KBM-7 (cell line): Measurements from ENCODE around the gene OPCML.

Source experiments
- DNase-seq: peaks from one replicate; pipeline ENCODE4 v3.0.0-alpha.2; 2015
- in situ Hi-C: fragments of 300-500 bp; cut with MboI; formaldehyde crosslinking; loops from 2 replicates; pipeline ENCODE4 v1.14.3; 2020; ENCODE audit warnings: low sequenced_read_pairs, low pct_unique_long_range_greater_than_20kb, mixed read lengths

The OPCML gene

DNA sequence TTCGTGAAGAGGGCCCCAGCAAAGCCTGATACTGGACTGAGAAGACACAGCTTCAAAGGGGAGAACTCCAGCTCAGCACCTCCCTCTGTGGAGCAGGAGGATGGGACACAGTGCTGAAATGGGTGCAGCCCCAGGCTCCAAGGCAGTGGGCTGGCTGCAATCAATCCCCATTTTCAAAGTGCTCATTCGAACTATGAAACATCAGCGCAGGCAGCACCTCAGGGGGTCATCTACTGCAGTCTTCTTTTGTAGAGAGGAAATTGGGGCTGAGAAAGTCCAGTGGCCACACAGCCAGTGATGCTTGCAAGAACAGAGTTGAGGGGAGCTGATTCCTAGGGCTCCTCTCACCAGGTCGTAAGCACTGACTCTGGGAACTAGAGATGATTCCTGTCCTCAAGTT, 25.1 kb downstream of the OPCML start:
- in situ Hi-C loops, result no loop called here
- DNase-seq, result no peak

DNA sequence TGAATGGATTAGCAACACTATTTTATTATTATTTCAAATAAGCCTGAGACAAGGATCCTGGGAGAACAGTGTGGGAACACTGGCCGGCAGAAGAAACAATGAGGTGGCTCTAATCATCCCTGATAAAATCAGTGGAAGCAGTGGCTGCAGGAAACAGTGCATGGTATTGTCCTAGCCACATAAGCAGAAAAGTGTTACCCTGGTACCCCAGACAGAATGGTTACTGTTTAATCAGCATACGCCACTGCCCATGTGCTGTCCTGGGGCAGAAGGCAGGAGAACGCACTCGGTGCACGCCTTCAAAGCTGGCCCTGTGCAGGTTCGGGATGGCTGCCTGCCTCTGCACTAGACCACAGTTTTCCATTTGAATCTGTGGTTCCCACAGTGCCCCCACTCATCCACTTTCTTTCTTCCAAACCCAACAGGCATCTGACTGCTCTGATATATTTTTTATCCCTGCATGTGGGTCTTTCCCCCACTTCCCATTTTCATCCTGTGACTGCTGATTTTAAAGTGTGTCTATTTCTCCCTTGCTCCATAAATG, 25.7 kb downstream of the OPCML start:
- in situ Hi-C loops, result no loop called here
- DNase-seq, result no peak

DNA sequence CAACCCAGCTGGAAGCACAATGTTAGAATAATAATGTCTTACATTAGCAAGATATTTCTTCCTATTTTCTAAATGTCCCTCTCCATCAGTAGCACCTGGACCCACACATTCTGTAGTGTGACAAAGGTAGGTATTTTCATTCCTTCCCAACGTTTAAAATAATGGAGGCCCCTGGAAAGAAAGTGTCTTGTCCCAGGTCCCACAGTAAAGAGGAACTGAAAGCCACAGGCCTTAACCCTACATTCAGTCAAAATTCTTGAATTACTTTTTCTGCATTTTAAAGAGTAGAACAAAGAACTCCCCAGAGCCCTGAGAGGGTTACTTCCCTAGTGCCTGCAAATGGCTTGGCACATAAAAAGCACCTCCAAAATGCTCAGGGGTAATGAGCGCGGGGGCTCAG, 26.3 kb downstream of the OPCML start:
- in situ Hi-C loops, result no loop called here
- no peak for DNase-seq

DNA sequence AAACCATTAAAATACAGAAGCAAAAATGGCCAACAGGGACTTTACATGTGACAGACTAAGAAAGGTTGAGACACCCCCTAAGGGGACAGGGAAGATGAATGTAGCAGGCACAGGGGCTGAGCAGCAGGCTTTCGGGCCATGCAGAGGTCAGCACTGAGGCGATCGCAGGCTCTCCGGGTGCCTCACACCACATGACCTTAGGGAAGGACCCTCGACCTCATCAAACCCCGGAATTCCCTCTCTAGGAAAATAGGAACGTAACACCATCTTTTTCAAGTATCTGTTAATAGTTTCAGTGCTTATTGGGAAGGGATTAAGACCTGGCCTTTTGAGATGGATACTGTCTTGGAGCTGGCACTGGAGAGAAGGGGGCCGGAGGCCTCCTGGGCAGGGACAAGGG, 27.4 kb downstream of the OPCML start:
- in situ Hi-C loops, result no loop called here

DNA sequence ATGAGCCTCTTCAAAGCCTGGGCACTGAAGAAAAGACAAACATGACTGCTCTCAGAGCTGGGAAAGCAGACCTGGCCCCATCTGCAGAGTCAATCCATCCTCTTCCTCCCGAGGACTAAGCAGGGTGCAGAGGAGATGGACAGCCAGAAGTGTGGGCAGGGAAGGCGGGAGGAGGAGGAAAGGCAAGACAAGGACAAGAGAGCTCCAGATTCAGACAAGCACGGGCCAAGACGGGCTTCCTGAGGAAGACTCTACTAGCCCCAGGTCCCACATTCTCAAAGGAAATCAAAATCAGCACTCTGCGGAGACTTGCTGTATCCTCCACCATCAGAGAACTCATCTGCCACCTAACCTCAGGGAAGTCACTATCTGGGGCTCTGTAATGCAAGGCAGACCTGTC, 28.5 kb downstream of the OPCML start:
- DNase-seq, result no peak
- in situ Hi-C loops, result no loop called here

More for the DNA sequence above, 27.4 kb downstream of the OPCML start:
- DNase-seq, result no peak

DNA sequence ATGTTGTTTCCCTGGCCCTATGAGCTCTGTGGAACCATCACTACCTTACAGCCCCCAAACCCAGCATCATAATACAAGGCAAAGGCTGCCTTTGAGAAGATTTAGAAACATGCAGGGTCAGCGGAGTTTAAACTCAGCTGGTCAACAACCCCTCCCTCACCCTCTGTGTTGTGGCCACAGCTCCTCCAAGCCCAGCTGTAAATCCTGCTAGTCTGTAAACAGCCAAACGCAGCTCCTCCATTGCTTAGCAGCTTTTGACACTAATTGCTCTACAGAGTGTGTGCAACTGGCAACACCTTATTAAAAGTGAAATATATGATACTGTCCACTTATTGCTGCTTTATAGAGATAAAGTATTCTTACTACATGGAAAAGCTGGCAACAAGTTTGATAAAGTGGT, 29.1 kb downstream of the OPCML start:
- DNase-seq, result no peak
- in situ Hi-C loops, result no loop called here

DNA sequence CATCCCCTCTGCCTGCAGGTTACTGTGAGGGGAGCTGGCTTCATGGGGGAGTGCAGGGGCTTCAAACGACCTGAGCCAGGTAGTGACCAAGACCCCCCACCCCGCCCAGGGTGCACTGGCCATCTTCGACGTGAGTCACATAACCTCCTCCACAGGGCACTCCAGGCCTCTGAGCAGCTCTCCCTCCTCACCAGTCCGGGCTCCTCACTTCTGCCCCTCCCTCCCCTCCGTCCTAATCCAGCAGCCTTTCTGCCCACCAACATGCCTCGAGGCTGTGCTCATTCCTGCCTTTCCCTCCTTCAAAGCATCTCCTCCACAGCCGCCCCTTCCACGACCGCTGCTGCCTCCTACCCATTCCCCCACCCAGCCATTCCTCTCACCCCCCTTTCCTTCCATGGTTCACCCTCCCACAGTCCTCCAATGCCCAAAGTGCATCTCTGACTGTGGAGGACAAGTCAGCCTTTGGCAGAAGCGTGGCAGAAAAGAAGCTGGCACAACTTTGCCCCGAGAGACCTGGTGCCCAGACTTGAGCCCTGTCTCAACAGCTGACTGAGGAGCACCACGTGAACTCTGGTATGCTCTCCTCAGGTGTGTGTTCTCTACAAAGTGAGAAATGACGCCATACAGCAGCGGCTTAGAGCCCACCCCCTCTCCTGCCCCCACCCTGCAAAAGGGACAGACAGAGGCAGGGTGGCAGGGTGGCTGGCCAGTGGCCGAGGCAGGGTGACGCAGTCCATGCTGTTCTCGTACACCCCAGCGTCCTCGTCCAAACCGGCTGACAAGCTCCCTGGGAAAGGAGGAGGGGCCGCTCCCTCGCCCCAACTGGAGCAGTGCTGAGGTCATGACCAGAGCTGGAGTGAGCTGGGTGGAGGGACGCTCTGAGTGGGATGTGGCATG, 30.4 kb downstream of the OPCML start:
- no peak for DNase-seq
- in situ Hi-C loops, result no loop called here

DNA sequence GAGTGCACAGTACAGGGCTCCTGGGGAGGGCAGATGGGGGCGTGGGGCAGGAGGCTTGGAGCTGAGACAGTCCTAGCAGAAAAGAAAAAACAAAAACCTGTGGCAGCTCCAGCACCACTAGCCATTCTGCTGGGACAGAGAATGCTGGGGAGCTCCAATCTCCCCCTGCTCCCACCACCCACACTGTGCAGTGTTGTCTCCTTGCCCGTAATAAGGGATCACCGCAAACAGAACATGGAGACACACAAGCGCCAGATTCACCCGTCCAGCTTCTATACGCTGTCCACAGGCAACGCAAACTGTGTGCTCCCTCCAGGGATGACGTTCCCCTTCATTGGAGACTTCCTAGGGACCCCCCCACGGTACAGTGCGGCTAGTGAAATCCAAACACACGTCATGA, 31.4 kb downstream of the OPCML start:
- DNase-seq, result no peak
- in situ Hi-C loops, result no loop called here

DNA sequence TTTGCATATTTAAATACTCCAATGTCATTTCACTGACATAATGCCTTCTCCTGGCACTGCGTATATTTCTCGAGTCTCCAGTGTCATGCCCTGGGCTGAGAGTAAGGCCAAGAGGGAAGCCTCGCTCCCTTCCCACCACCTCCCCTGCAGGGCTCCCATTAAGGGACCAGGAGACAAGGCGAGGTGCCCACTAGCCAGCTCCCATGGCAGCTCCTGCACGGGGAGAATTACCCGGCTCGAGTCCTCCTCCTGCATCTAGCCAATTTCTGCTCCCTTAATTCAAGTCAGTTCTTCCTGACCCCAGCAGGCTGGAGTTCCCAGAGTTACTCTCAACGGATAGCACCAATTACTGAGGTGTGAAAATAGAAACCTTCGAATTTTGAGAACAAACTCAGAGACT, 31.9 kb downstream of the OPCML start:
- in situ Hi-C loops, result no loop called here
- DNase-seq, result no peak

DNA sequence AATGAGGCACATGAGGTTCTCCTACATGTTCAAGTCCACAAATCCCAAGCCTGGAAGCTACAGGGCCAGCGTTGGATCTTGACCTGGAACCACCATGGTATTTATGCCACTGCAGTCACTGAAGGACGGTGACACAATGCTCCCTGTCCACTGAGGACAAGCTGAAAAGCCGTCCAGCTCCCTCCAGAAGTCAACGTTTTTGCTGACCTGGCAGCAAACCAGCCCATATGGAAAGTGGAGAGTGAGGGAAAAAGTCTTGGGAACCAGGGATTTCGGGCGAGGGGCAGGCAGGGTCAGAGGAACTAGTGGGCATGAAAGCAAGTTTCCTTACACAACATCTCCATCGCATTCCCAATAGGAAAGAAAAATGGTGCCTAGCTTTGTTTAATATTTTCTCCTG, 33.3 kb downstream of the OPCML start:
- no peak for DNase-seq
- in situ Hi-C loops, result no loop called here

DNA sequence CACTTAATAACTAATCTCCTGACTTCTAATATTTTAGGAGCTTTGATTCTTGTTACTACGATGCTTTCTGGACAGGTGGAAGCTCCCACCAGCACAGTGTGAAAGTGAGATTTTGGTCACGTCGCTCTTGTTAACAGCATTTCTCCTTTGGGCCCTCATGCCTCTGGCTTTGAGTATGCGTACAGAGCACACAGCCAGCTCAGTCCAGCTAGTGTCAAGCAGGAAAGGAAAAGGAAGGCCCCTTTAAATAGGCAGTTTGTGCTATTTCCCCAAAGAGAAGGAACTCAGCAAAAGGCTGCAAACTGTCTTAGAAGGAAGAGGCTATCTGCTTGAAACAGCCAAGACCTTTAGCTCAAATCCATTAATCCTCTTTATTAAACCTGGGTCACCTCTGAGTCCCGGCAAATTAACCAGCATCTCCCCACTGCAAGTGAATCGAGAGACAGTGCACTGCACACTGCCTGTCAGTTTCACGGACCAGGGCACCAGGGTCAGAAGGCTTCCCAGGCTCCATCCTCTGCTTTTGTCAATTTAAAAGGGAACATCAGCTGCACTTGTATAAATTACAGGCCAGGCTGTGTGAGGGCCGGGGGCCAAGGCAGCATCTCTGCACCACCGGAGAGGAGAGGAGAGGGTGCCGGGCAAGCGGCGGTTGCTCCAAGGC, 34.7 kb downstream of the OPCML start:
- in situ Hi-C loops, result no loop called here

DNA sequence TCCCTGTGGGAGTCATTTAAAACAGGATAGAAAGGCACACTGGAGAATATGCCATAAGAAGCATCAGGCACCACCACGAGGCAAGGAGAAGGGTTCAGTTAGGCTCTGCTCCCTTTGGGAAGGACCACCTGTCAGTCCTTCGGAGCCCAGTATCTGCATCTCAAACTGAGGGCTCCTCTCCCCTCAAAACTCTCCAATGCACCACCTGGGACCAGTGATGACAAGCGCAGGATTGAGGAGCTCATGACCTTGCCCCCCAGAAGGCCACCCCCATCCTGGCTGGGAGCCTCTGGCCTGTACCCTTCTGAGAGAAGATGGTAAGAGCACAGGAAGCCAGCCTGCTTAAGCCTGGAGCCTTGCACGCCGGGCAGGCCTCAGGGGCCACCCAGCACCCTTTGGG, 39.4 kb downstream of the OPCML start:
- in situ Hi-C loops, result no loop called here
- DNase-seq, result no peak

More for the DNA sequence above, 34.7 kb downstream of the OPCML start:
- no peak for DNase-seq

DNA sequence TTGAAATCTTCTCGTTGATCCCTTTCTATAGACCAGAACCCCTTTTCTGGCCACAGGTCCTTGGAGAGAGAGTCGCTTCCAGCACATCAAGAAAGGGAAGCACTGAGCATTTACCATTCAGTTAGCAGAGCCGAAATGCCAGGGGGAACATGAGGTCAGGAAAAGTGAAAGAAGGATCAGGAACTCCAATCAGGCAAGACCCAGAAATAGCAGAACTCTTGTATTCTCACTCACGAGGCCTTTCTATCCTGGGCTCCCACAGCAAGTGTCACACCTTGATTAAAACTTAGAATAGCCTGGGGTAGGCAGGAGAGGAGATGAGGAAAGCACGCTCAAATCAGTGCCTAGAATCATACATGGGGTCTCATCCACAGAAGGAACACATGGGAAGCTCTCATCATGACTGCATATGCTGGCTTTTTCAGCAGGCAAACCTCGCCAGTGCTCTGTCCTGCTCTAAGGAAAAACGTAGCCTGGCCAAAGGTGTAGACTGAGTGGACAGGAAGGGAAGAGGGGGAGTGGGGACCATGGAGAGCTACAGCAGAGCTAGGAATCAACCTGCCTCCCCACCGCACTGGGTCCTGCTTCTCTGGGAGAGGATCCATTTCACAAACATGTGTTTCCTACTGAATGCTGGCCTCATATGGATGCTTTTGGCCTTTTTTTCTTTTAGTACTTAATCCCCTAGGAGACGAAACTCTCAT, 40.5 kb downstream of the OPCML start:
- in situ Hi-C loops, result no loop called here
- no peak for DNase-seq

DNA sequence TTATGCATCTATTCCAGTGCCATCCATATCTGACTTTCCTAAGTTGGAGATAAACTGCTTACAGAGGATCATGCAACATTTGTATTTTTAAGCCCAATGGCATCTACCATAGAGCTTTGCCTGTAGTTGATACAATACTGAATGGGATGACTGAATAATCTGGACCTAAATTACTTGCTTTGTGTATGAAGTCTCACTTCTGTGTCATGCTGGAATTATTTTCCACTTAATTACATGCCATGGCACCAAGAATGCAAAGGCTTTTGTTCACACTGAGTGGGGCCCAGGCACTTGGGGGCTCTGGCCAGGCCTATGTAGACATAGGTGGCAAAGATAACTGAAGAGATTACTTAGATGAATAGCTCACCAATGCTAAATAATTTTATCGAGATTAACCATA, 51.6 kb downstream of the OPCML start:
- DNase-seq, result no peak
- in situ Hi-C loops, result no loop called here

DNA sequence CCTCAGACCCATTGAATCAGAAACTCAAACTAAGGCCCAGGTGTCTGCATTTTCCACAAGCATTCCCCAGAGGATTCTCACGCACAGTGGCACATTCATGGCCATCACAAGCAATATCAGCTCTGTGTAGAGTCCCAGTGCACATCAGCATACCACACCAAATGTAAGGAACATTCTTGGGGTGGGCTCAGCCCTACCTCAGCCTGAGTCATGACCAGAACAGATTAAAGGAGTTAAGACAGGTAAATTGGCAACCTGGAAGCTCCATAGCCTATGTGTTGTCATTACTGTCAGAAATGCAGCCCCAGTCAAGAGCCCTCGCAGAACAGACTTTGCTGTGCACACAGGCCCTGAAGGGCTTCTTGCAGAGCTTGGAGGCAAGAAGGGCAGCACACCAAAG, 53.1 kb downstream of the OPCML start:
- in situ Hi-C loops, result no loop called here
- DNase-seq, result no peak

DNA sequence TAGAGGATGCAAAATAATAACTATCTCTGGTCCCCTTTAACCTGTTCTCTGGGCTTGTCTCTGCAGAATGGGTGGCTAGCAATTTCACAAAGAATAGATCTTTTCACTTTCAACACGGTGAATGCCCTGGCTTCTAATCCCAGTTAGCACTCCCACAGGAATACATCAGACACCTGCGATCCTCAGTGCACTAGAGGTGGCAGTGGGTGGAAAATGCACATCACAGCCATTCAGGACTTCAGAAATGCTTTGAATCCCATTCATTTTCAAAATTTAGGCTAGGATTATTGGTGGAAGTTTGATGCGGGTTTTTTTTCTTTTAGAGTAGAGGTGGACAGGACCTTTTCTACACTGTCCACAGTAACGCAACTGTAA, 55.1 kb downstream of the OPCML start:
- in situ Hi-C loops, result no loop called here
- DNase-seq, result no peak

DNA sequence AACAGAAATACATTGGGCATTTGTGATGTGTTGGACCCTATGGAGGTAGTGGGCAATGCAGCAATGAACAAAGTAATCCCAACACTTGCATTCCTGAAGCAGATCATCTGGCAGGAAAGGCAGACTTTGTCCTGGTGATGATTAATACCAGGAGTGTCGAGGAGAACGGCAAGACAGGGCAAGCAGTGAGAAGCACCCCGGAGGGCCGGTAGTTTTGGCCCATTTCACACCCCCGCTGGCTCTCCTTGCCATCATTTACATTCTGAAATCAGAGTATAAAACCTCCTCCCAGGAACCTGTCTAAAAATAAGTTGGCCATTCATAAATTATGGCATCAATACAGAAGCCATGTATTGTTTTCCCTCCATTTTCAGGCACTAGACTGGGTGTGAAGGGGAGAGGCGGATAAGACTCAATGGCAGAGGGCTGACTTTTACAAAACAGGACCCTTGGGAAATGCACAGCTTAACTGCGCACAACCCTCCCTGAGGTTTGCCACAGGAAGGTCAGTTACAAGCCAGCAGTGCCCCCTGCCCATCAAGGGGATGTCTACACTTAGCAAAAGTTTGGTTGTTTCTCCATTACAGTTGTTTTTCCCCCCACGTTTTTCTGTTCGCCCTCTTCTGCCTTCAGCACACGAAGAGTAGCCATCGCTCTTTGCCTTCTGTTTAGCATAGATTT, 55.6 kb downstream of the OPCML start:
- in situ Hi-C loops, result no loop called here
- DNase-seq, result no peak

DNA sequence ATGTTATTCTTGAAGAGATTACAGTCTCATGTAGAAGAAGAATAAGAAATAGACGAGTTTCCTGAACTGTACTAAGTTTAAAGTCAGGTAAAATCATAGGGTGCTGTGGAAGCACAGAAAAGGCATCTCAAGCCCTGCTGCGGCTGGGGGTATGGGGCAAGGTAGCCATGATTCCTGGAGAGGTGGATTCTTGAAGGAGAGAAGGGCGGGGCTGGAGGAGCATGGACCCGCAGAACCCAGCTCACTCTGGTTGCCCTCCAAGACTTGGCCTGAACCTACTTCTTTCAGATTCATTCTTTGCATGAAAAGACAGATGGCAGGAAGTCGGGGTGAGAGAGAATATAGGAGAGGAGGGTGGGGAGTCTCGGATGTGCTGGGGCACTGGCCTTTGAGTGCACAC, 57.8 kb downstream of the OPCML start:
- in situ Hi-C loops, result no loop called here
- no peak for DNase-seq

DNA sequence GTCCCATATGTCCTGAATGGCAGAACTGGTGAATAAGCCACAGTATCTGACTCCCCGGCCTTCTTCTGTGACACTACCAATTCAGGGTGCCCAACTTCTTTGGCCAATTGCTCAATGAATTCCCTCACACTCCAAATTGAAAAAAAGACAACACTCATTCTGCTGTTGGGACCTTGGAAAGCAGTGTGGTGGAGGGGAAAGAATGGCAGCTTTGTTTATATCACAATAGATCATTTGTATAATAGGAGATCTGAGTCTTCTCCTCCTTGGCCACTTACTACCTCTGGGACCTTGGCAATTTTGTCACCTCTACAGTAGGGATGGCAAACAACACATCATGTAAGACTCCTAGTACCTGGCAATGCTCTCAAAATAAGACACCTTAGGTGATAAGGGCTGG, 64.6 kb downstream of the OPCML start:
- DNase-seq, result no peak
- in situ Hi-C loops, result no loop called here
